Measurements from ENCODE around the gene PIM3. TPM values are rescaled to one million over a fixed set of nuclear protein-coding genes. Genes with fewer than 3 reads are reported as not detected.

PIM3 gene
- total and polyA plus RNA-seq, 10 of the 15 experiments (the other 5 are each of a cell fraction or from before 2014, with no cell fraction given) = 0.31 to 60.8 (median 12.4) TPM

- SMC1A ChIA-PET (ENCODE audit: uncharacterized antibody, unreplicated experiment) = no interaction called here
- in situ Hi-C loops (cut with MboI) = no loop called here
- BruUV-seq (replicated peaks) = no TSS peak
- WGBS (ENCODE audit: insufficient coverage, insufficient replicate concordance, low lambda C conversion rate, missing lambda C conversion rate) = 89% methylated on average over 19 of the region's 20 CpGs
- Histone ChIP-seq H3K4me2 (ENCODE audit: control insufficient read depth, insufficient read depth) (no peak overlapping the region), H3K9me3 (replicated peaks; ENCODE audit: control insufficient read depth, insufficient read depth, low read length) (no peaks in the 10 kb centered on the region), H2AFZ (ENCODE audit: control insufficient read depth, low read depth, low read length) (no peak overlapping the region), H4K20me1 (ENCODE audit: control insufficient read depth, insufficient read depth) (no peaks in the 10 kb centered on the region), H3K79me2 (ENCODE audit: control insufficient read depth, insufficient read depth, low read length) (peaks cover 20% of the 10 kb centered on the region), H3K27ac (ENCODE audit: control insufficient read depth, insufficient read depth) (no peak overlapping the region), H3K9ac (ENCODE audit: control insufficient read depth, insufficient read depth, low read length) (no peak overlapping the region), H3K27me3 (replicated peaks in 1 of 2; ENCODE audit: control insufficient read depth in 2 of 2, insufficient read depth in 2 of 2, low read length in 1 of 2) (no peaks in the 10 kb centered on the region), H3K4me3 (no peak overlapping the region), H3K4me1 (ENCODE audit: control insufficient read depth, insufficient read depth, low read length) (peaks cover 8% of the 10 kb centered on the region), H3K36me3 (ENCODE audit: control insufficient read depth in 2 of 2, insufficient read depth in 2 of 2, low read length in 1 of 2) (no peaks in the 10 kb centered on the region)
- RAD21 ChIA-PET (ENCODE audit: unreplicated experiment) = no interaction called here
- TF ChIP-seq CEBPB (IDR thresholded peaks at IDR 0.05; ENCODE audit: borderline replicate concordance in 1 of 2, low read depth in 2 of 2, low read length in 2 of 2) (no peak), HDGF (IDR thresholded peaks at IDR 0.05) (no peak), KLF5 (IDR thresholded peaks at IDR 0.05; ENCODE audit: partially characterized antibody) (no peak), EZH2 (IDR thresholded peaks at IDR 0.05; ENCODE audit: borderline replicate concordance, control insufficient read depth, low read depth, low read length) (no peak), BMI1 (IDR thresholded peaks at IDR 0.05; ENCODE audit: borderline replicate concordance) (no peak), EP300 (IDR thresholded peaks at IDR 0.05; ENCODE audit: borderline replicate concordance in 1 of 2, control insufficient read depth in 1 of 2, low read depth in 2 of 2, low read length in 2 of 2) (no peak), USF1 (IDR thresholded peaks at IDR 0.05; ENCODE audit: borderline replicate concordance, extremely low read length, insufficient read depth, low read depth, low read length) (no peak), LARP7 (IDR thresholded peaks at IDR 0.05) (no peak), CHD4 (IDR thresholded peaks at IDR 0.05) (no peak), SRF (IDR thresholded peaks at IDR 0.05; ENCODE audit: low read depth in 2 of 2, low read length in 2 of 2) (no peak), NBN (IDR thresholded peaks at IDR 0.05) (no peak)
- intact Hi-C loops (cut with micrococcal nuclease; ENCODE audit: unreplicated experiment) = no loop called here
- no peak for ATAC-seq
- DNase-seq (ENCODE audit: low read depth, low spot score) = no peak
- POLR2A ChIA-PET = no interaction called here
- CTCF ChIA-PET = interaction anchor here (1.2 kb wide), 1 partner anchor 27 kb away, joined by 4 read pairs; no protein-coding TSS in a partner anchor
- no peak for FAIRE-seq
Observed at GRCh38 chr22:49956914-49957825, 3.4 kb upstream of the PIM3 start.
